ENCODE results near the gene COPZ1. TPM values are rescaled to one million over a fixed set of nuclear protein-coding genes. Genes with fewer than 3 reads are reported as not detected.

COPZ1 gene
- total and polyA plus RNA-seq, 9 of the 15 experiments (the other 6 are each of a cell fraction or from before 2014, with no cell fraction given), result 137 to 487 (median 233) TPM

DNA sequence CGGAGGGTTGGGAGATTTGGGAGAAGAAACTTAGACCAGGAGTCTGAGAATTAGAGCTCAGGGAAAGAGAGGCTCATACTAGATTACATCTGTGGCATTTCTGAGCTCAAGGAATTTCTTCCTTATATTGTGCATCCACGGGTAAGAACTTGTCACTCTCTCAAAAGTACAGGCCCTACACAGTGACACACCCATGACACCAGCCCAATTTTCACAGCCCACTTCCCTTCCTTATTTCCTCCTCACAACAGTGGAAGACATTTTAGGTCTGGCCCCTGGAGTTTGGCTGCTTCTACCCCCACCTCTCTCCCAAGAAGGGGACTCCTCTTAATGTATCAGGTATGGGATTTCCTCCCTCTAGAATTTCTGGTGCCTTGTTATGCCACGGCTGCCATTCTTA is 68.8 kb downstream of the COPZ1 start (continued):
- TF ChIP-seq, protein P1, sequence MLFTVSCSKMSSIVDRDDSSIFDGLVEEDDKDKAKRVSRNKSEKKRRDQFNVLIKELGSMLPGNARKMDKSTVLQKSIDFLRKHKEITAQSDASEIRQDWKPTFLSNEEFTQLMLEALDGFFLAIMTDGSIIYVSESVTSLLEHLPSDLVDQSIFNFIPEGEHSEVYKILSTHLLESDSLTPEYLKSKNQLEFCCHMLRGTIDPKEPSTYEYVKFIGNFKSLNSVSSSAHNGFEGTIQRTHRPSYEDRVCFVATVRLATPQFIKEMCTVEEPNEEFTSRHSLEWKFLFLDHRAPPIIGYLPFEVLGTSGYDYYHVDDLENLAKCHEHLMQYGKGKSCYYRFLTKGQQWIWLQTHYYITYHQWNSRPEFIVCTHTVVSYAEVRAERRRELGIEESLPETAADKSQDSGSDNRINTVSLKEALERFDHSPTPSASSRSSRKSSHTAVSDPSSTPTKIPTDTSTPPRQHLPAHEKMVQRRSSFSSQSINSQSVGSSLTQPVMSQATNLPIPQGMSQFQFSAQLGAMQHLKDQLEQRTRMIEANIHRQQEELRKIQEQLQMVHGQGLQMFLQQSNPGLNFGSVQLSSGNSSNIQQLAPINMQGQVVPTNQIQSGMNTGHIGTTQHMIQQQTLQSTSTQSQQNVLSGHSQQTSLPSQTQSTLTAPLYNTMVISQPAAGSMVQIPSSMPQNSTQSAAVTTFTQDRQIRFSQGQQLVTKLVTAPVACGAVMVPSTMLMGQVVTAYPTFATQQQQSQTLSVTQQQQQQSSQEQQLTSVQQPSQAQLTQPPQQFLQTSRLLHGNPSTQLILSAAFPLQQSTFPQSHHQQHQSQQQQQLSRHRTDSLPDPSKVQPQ (CRISPR knock-in tag; IDR thresholded peaks at IDR 0.05; ENCODE audit: borderline replicate concordance), result no peak
- TF ChIP-seq ZNF717 (CRISPR knock-in tag; IDR thresholded peaks at IDR 0.05) (no peak), MCM7 (IDR thresholded peaks at IDR 0.05) (no peak), TBP (optimal IDR thresholded peaks at IDR 0.05; ENCODE audit: low read depth, low read length) (no peak), NEUROD1 (IDR thresholded peaks at IDR 0.05; ENCODE audit: borderline replicate concordance, low read depth, low read length, partially characterized antibody) (no peak)
- TF ChIP-seq, protein P2, sequence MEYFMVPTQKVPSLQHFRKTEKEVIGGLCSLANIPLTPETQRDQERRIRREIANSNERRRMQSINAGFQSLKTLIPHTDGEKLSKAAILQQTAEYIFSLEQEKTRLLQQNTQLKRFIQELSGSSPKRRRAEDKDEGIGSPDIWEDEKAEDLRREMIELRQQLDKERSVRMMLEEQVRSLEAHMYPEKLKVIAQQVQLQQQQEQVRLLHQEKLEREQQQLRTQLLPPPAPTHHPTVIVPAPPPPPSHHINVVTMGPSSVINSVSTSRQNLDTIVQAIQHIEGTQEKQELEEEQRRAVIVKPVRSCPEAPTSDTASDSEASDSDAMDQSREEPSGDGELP (CRISPR knock-in tag; IDR thresholded peaks at IDR 0.05; ENCODE audit: borderline replicate concordance), result no peak
- TF ChIP-seq, protein P3, sequence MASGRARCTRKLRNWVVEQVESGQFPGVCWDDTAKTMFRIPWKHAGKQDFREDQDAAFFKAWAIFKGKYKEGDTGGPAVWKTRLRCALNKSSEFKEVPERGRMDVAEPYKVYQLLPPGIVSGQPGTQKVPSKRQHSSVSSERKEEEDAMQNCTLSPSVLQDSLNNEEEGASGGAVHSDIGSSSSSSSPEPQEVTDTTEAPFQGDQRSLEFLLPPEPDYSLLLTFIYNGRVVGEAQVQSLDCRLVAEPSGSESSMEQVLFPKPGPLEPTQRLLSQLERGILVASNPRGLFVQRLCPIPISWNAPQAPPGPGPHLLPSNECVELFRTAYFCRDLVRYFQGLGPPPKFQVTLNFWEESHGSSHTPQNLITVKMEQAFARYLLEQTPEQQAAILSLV (tag; IDR thresholded peaks at IDR 0.05), result no peak
